TTC549 (cell line): Measurements from ENCODE around the gene CR1.
"Not testable (repeated sequence)": the region's sequence is repeated elsewhere in the genome, so short reads cannot be mapped to it uniquely, and the experiment has no call there.

Experiments
- FAIRE-seq: peaks from 2 replicates; lab custom pipeline; 2012; peaks lifted over from hg19 to GRCh38; lab: Jason Lieb, UNC

Gene CR1

GRCh38 chr1:207495801-207496792 lies at the start of gene CR1:
CR1 (plus strand) TSS chr1:207496157; CDS start chr1:207496268, 111 bp downstream.
- FAIRE-seq, result no peak

- FAIRE-seq, result no peak
Observed at GRCh38 chr1:207453710-207454045, 42.3 kb upstream of the CR1 start.

GRCh38 chr1:207454046-207454964 lies 41.7 kb upstream of the CR1 start, which contains the start of gene CR2:
CR2 (plus strand) TSS chr1:207454328; CDS start chr1:207454419, 91 bp downstream.
- no peak for FAIRE-seq

GRCh38 chr1:207455183-207455754 lies 40.7 kb upstream of the CR1 start:
- FAIRE-seq, result no peak

- FAIRE-seq, result no peak
Observed at GRCh38 chr1:207458414-207458813, 37.5 kb upstream of the CR1 start.

DNA sequence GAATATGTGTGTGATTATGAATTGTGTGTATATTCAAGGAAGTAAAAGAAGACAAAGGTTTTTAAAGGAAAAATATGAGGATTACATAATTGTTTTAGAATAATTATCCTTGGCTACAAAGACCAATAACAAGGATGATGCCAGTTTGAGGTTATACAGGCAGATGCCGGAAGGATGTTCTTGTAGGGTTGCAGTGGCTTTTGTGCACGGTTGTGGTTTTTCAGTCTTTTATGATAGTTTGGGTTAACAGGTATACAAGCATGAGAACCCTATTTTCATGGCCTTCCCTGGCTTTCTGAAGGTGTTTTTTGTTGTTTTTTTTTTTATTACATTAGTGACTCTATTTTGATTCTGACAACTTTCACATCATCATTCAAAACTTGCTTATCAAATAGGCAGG lies 36.9 kb upstream of the CR1 start:
- no peak for FAIRE-seq

GRCh38 chr1:207461649-207462048 lies 34.3 kb upstream of the CR1 start:
- FAIRE-seq, result no peak

- FAIRE-seq, result no peak
Observed at GRCh38 chr1:207462535-207462934, 33.4 kb upstream of the CR1 start.

- no peak for FAIRE-seq
Observed at GRCh38 chr1:207463021-207463420, 32.9 kb upstream of the CR1 start.

GRCh38 chr1:207463571-207463970 lies 32.4 kb upstream of the CR1 start:
- no peak for FAIRE-seq

GRCh38 chr1:207470927-207471326 lies 25.0 kb upstream of the CR1 start:
- FAIRE-seq, result no peak

- FAIRE-seq, result no peak
Observed at GRCh38 chr1:207474210-207474609, 21.7 kb upstream of the CR1 start.

DNA sequence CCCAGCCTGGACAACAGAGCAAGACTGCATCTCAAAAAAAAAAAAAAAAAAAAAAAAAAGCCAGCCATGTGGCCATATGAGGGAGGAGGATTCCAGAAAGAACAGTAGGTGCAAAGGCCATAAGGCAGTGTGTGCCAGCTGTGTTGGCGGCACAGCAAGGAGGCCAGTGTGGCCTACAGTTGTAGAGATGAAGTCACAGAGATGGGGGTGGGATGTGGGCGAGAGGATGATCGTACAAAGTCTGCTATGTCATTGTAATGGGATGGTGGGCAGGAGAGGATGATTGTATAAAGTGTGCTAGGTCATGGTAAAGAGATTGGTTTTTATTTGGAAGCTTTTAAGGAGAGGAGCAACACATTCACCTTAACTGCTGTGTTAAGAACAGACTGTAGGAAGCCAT lies 9.8 kb upstream of the CR1 start:
- no peak for FAIRE-seq

DNA sequence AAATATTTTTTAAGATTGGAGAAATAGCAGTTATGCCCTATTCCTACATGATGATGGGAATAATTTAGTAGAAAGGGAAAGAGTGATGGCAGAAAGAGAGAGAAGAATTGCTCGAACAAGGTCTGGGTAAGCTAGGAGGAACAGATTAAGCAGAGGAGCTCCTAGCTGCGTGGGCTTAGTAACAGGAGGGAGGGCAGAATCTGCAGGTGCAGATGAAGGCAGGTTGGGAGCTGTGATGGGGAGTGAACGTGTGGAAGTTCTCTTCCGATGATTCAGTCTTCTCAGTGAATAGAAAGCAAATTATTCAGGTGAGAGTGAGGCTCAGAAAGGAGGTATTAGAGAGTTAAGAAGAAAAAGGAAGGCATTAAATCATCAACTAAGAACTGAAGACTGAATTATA lies 8.3 kb upstream of the CR1 start:
- no peak for FAIRE-seq

DNA sequence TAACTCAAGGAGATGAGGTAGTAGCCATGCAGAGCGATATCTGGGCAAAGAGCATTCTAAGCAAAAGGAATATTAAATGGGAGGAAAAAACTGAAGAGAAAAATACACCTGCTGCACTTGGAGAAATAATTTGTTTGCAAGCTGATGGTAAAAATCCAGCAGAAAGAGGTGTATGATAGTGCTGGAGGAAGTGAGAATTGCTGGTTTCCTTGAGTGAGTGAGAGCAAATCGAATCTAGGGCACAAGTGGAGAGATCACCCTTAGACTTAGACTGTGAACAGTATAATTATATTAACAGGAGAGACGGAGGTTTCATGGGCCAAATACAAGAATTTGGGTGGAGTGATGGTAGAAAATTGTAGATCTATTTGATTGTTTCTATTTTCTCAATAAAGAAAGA lies 2.7 kb upstream of the CR1 start:
- no peak for FAIRE-seq

DNA sequence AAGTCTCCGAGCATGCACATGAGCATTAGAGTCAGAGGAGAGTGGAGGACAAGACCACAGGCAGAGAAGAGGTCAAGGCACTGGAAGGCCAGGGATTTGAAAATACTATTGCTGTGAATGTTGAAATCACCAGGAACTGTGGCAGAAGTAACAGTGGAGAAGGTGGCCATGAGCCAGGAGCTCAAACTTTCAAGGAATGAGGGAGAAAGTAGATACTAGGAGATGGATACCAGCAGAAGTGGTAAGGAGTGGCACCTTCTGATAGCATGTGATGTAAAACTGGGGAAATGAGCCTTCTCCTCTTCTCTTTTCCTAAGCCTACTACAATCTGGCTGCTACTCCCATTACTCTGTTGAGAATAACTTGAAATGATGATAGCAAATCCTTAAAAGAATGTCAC lies 1.8 kb upstream of the CR1 start:
- no peak for FAIRE-seq

- FAIRE-seq, result not testable (repeated sequence)
Observed at GRCh38 chr1:207495281-207495680, 676 bp upstream of the CR1 start.

- no peak for FAIRE-seq
Observed at GRCh38 chr1:207497941-207498340, 2.0 kb downstream of the CR1 start.

- FAIRE-seq, result peak; percentile 88
Observed at GRCh38 chr1:207499573-207499972, 3.6 kb downstream of the CR1 start.

DNA sequence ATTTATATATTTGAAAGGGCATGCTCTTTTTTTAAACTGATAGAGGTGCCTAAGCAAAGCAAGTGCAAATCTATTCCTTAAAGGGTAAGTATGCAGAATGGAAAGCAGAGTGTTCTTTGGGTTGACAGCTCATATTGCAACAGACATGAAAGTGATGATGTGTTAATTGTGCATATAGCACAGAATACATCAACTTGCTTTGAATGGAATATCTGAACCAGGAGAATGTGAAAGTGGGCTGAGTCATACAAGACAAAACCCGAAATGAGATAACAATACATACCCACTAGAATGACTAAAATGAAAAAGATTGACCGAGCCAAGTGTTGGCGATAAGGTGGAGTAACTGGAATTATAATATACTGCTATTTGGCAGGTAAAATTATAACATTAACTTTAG lies 4.3 kb downstream of the CR1 start:
- no peak for FAIRE-seq

DNA sequence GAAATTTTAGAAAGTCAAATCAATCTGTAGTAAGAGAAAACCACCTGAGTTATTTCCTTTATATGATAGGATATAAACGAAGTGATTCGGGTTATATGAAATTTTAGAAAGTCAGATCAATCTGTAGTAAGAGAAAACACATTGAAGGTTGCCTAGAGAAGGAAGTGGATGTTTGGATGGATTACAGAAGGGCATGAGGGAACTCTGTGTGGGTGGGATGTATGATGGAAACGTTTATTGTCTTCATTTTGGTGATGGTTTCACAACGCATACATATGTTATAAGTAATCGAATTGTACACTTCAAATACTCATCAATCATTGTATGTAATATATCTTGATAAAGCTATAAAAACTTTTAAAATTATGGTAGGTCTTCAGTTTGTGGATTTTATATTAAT lies 5.1 kb downstream of the CR1 start:
- FAIRE-seq, result peak; percentile 3

DNA sequence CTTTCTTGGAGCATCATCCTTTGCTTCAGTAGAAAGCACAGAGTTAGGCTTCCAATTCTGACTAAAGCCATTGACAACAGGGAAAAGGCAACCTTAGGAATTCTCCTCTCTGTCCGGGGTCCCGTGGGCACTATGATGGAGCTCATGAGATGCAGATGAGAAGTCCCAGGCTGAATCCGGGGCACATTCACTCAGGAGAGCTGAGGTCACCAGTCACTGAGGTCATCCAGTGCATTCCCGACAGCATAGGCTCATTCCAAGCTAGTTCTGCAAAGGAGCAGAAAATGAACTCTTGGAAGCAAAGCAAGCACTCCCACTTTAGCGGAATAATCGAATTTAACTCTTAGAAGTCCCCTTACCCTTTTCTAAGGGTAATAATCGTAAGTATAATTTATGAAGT lies 6.8 kb downstream of the CR1 start:
- no peak for FAIRE-seq

DNA sequence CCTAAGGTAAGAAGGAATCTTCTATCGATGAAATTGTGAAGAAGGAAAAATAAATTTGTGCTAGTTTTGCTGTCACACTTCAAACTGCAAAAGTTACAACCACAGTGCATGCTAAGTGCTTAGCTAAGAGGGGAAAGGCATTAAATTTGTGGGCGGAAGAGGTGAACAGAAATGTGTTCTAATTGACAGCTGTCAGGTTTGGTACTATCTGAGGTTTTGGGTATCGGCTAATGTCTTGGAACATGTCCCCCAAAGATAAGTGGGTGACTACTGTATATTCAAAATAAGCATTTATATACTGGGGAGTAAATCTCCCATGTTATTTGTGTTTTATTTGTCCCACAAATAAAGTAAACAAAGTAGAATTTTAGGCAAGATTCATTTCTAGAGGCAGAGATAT lies 8.0 kb downstream of the CR1 start:
- no peak for FAIRE-seq
